DOHH2 (cell line): ENCODE data around the gene MAP1B.

ENCODE experiments used
- H3F3A ChIP-seq: fragments of 200-600 bp; sonication (generic), shearing (Covaris generic); 2 replicates; pipeline ENCODE4 v1.6.0; 2016; ENCODE audit warnings: antibody characterized with exemption, mild to moderate bottlenecking; ENCODE audit not compliant: control insufficient read depth, insufficient read depth
- H3K27ac ChIP-seq: fragments of 200-600 bp; sonication (generic); 2 replicates; pipeline ENCODE4 v1.5.1; 2014; ENCODE audit warnings: low read depth, mild to moderate bottlenecking, low read length, moderate library complexity
- H3K27me3 ChIP-seq: fragments of 200-600 bp; sonication (generic); 2 replicates; pipeline ENCODE4 v1.6.1; 2014; ENCODE audit warnings: mild to moderate bottlenecking, low read length, mixed read lengths; ENCODE audit not compliant: control insufficient read depth
- H3K36me3 ChIP-seq: fragments of 200-600 bp; sonication (generic); 2 replicates; pipeline ENCODE4 v1.6.1; 2014; ENCODE audit warnings: mild to moderate bottlenecking, low read length, moderate library complexity, mixed read lengths; ENCODE audit not compliant: control insufficient read depth
- H3K4me1 ChIP-seq: fragments of 200-600 bp; sonication (generic); 2 replicates; pipeline ENCODE4 v1.6.1; 2014; ENCODE audit warnings: mild to moderate bottlenecking, low read length, mixed read lengths; ENCODE audit not compliant: control insufficient read depth
- H3K4me2 ChIP-seq: fragments of 200-600 bp; sonication (generic); 2 replicates; pipeline ENCODE4 v1.6.0; 2014; ENCODE audit warnings: mild to moderate bottlenecking, low read length, moderate library complexity
- H3K4me3 ChIP-seq: fragments of 200-600 bp; sonication (generic); 2 replicates; pipeline ENCODE4 v1.5.1; 2014; ENCODE audit warnings: mild to moderate bottlenecking, low read length, mixed read lengths
- H3K79me2 ChIP-seq: fragments of 200-600 bp; sonication (generic); 2 replicates; pipeline ENCODE4 v1.6.1; 2014; ENCODE audit warnings: mild to moderate bottlenecking, low read length, mixed read lengths; ENCODE audit not compliant: control insufficient read depth
- H3K9me2 ChIP-seq: fragments of 200-600 bp; sonication (generic); replicated peaks from 2 replicates; pipeline ENCODE4 v1.6.1; 2014; ENCODE audit warnings: mild to moderate bottlenecking, low read length, mixed read lengths; ENCODE audit not compliant: control insufficient read depth
- H3K9me3 ChIP-seq: fragments of 200-600 bp; sonication (generic); 2 replicates; pipeline ENCODE4 v1.6.1; 2014; ENCODE audit warnings: antibody characterized with exemption, low read length, mixed read lengths; ENCODE audit not compliant: control insufficient read depth, insufficient read depth
- H4K20me1 ChIP-seq: fragments of 200-600 bp; sonication (generic); 2 replicates; pipeline ENCODE4 v1.6.0; 2014; ENCODE audit warnings: low read depth, mild to moderate bottlenecking, antibody characterized with exemption, low read length, moderate library complexity; ENCODE audit not compliant: control insufficient read depth, insufficient read depth
- EZH2phosphoT487 ChIP-seq: fragments of 200-600 bp; sonication (generic); IDR thresholded peaks from 2 replicates; pipeline ENCODE4 v1.6.1; 2017; ENCODE audit warnings: borderline replicate concordance, mild to moderate bottlenecking, antibody characterized with exemption, low read length, moderate library complexity, mixed read lengths
- TF ChIP-seq, protein P1 (sequence below): fragments of 200-600 bp; sonication (generic); IDR thresholded peaks from one replicate; pipeline ENCODE4 v1.5.1; 2014; ENCODE audit warnings: antibody characterized with exemption, mild to moderate bottlenecking, low read depth, low read length; ENCODE audit not compliant: poor library complexity, severe bottlenecking

The MAP1B gene

DNA sequence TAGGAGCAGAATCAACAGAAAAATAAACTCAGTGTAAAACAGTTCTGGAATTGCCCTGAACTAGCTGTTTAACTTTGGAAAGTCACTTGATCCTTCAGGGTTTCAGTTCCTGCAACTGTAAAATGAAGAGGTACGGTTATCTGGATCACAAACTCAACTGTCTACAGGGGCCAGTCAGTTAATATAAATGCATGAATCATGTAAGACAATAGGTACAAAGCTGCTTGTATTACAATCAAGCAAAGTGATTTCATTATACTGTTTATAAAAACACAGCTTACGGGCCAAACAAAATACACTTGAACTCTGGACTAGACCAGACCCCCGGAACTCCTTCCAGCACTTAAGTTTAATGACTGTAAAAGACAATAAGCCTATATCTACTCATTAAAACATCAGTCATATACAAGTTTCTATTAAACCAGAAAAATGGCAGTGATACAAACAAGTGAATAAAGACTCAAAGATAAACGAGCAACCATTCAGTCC lies 139.7 kb downstream of the MAP1B start:
- H3K9me3 ChIP-seq, result no peaks in the 10 kb centered on the region
- TF ChIP-seq EZH2phosphoT487, result no peak
- TF ChIP-seq, protein P1, sequence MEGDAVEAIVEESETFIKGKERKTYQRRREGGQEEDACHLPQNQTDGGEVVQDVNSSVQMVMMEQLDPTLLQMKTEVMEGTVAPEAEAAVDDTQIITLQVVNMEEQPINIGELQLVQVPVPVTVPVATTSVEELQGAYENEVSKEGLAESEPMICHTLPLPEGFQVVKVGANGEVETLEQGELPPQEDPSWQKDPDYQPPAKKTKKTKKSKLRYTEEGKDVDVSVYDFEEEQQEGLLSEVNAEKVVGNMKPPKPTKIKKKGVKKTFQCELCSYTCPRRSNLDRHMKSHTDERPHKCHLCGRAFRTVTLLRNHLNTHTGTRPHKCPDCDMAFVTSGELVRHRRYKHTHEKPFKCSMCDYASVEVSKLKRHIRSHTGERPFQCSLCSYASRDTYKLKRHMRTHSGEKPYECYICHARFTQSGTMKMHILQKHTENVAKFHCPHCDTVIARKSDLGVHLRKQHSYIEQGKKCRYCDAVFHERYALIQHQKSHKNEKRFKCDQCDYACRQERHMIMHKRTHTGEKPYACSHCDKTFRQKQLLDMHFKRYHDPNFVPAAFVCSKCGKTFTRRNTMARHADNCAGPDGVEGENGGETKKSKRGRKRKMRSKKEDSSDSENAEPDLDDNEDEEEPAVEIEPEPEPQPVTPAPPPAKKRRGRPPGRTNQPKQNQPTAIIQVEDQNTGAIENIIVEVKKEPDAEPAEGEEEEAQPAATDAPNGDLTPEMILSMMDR, result no peak
- no peaks in the 10 kb centered on the region for H3K27me3 ChIP-seq
- H3K27ac ChIP-seq, result no peak overlapping the region
- H3K4me3 ChIP-seq, result no peak overlapping the region
- peaks cover 22% of the 10 kb centered on the region; the same call in 1 of the 2 replicates for H3K36me3 ChIP-seq
- H3K4me1 ChIP-seq, result peaks cover 7% of the 10 kb centered on the region
- 0 out of 2 replicates have a peak, but pooled peaks cover 4% of the 10 kb centered on the region for H3F3A ChIP-seq
- H4K20me1 ChIP-seq, result no peaks in the 10 kb centered on the region
- H3K9me2 ChIP-seq, result no peaks in the 10 kb centered on the region
- no peak overlapping the region for H3K4me2 ChIP-seq
- peaks cover 65% of the 10 kb centered on the region for H3K79me2 ChIP-seq

GRCh38 chr5:72248410-72248981 lies 141.2 kb downstream of the MAP1B start:
- no peaks in the 10 kb centered on the region for H4K20me1 ChIP-seq
- H3K27ac ChIP-seq, result no peak overlapping the region
- H3K27me3 ChIP-seq, result no peaks in the 10 kb centered on the region
- H3K79me2 ChIP-seq, result peaks cover 52% of the 10 kb centered on the region
- H3K9me3 ChIP-seq, result no peaks in the 10 kb centered on the region
- no peak overlapping the region for H3K4me3 ChIP-seq
- H3K9me2 ChIP-seq, result no peaks in the 10 kb centered on the region
- H3K36me3 ChIP-seq, result peaks cover 28% of the 10 kb centered on the region
- no peak for TF ChIP-seq EZH2phosphoT487
- TF ChIP-seq, protein P1, result no peak
- no peak overlapping the region for H3K4me2 ChIP-seq
- H3F3A ChIP-seq, result 0 out of 2 replicates have a peak, but pooled peaks cover 4% of the 10 kb centered on the region
- peaks cover 7% of the 10 kb centered on the region for H3K4me1 ChIP-seq

DNA sequence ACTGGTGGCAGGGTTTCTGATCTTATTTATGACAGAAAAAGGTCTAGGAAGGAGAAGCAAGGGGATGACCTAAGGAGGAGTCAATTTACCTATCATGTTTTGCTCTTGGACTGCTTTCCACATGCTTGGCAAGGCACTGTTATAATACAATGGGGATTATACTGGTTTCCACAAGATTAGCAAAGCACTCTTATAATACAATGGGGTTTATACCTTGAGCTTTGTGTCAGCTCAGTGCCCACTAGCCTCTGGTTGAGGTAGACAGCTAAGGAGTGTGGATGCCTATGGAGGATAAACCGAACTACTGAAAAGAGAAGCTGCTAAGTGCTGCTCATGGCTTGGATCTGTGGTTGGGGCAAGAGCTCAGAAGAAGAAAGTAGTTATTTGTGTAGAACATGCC lies 144.1 kb downstream of the MAP1B start:
- Histone ChIP-seq H3K79me2 (peaks cover 40% of the 10 kb centered on the region), H3K36me3 (peaks cover 44% of the 10 kb centered on the region), H3K9me2 (no peaks in the 10 kb centered on the region), H3K9me3 (no peaks in the 10 kb centered on the region), H3K4me3 (no peak overlapping the region), H3K27me3 (no peaks in the 10 kb centered on the region), H3K27ac (no peak overlapping the region), H3K4me2 (no peak overlapping the region), H4K20me1 (0 out of 2 replicates have a peak, but pooled peaks cover 3% of the 10 kb centered on the region), H3K4me1 (peaks cover 7% of the 10 kb centered on the region), H3F3A (peaks cover 4% of the 10 kb centered on the region; the same call in 1 of the 2 replicates)
- TF ChIP-seq, protein P1, result no peak
- TF ChIP-seq EZH2phosphoT487, result no peak
